Right lobe of liver (tissue), 4 donors: ENCODE data around the gene FAM234B.

ENCODE experiments used
- POLR2A ChIP-seq: fragments of 450-650 bp; IDR thresholded peaks from one replicate; pipeline ENCODE4 v1.6.1; 2017; ENCODE audit warnings: antibody characterized with exemption, mild to moderate bottlenecking
- TF ChIP-seq, protein P1 (sequence below), 4 donors: fragments of 200-600 bp in 3 of 4; fragments of 450-650 bp in 1 of 4; IDR thresholded peaks; one replicate each; pipeline versions ENCODE4 v1.5.1 to v1.8.0; 2016 to 2022; ENCODE audit warnings: antibody characterized with exemption in 4 of 4, mild to moderate bottlenecking in 2 of 4
- donor health status: DM: no; HTN: no; CAD: no.
- donor health status: DM: no; HTN: no; CAD: no.
- donor health status: DM: no; HTN: yes; CAD: no.

DNA sequence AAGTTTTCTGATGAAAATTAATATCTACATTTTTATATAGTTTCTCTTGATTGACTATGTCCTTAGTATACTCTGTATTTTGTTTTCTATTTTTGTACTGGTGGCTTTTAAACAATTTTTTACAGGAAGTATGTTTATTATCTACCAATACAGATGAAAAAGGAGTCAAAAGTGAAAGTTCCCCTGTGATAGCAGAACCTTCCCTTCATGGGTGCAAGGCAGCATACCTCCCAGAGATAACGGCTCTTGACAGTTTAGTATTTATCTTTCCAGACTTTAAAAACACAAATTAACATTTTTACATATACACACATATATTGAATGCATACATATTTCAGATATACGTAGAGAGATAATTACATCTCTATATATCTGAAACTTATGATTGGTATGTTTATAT, 17.1 kb upstream of the FAM234B start:
- no peak for TF ChIP-seq POLR2A
- TF ChIP-seq, protein P1, sequence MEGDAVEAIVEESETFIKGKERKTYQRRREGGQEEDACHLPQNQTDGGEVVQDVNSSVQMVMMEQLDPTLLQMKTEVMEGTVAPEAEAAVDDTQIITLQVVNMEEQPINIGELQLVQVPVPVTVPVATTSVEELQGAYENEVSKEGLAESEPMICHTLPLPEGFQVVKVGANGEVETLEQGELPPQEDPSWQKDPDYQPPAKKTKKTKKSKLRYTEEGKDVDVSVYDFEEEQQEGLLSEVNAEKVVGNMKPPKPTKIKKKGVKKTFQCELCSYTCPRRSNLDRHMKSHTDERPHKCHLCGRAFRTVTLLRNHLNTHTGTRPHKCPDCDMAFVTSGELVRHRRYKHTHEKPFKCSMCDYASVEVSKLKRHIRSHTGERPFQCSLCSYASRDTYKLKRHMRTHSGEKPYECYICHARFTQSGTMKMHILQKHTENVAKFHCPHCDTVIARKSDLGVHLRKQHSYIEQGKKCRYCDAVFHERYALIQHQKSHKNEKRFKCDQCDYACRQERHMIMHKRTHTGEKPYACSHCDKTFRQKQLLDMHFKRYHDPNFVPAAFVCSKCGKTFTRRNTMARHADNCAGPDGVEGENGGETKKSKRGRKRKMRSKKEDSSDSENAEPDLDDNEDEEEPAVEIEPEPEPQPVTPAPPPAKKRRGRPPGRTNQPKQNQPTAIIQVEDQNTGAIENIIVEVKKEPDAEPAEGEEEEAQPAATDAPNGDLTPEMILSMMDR (IDR thresholded peaks at IDR 0.05): no peak
